Upper lobe of left lung (tissue), 4 donors: ENCODE measurements around the gene CTXN1.

Source experiments
- EP300 ChIP-seq, 4 donors: sonication (generic); formaldehyde crosslinking; IDR thresholded peaks; one replicate each; pipeline ENCODE4 v1.5.1; 2017; ENCODE audit warnings: antibody characterized with exemption in 4 of 4, control low read depth in 2 of 4
- POLR2A ChIP-seq, 4 donors: fragments of 450-650 bp; IDR thresholded peaks; one replicate each; pipeline ENCODE4 v1.5.1; 2016 to 2017; ENCODE audit warnings: antibody characterized with exemption in 4 of 4, mild to moderate bottlenecking in 2 of 4

DNA sequence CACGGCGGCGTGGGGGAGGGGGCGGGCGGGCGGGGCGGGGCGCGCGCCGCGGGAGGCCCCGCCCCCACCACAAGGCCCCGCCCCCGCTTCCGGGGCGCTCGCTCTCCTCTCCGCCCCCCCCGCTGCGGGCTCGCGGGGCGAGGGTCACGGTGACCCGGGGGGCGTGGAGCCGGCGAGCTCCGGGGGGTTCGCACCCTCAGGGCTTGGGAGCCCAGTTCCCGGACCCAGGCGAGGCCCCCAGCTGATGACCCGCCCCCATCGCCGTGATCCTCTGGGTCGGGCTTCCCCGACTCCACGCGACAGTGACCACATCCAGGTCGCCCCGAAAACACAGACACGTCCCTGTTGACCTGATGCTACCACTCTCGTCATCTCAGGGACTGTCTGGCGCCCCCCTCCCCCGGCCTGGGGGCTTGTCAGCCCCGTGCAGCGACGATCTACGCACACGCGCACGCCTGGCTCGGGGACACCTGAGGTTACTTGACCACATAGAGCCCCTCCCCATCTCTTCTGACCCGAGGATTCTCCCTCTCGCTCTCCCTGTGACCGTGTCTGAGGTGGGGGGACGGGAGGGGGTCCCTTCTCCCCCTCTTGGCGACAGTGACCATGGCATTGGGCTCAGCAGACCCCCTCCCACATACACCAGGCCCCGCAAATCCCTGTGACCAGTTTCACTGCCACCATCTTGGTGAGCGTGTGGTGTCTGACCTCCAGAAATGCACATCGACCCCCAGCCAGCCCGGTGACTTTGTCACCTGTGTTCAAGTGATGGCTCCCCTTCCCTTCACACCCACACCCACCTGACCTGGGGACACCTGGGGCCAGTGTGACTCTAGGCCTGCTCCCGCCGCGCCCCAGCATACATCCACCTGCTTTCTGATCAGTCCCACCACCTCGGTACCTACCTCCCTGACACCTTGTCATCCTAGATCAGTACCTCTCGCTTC is 21.6 kb downstream of the CTXN1 start:
- TF ChIP-seq POLR2A (IDR thresholded peaks at IDR 0.05) (no peak), EP300 (IDR thresholded peaks at IDR 0.05) (no peak)
